Measurements from ENCODE around the gene C9orf72.

Gene C9orf72

GRCh38 chr9:27610622-27611021, 37.3 kb upstream of the C9orf72 start:
- TF ChIP-seq, protein P1, sequence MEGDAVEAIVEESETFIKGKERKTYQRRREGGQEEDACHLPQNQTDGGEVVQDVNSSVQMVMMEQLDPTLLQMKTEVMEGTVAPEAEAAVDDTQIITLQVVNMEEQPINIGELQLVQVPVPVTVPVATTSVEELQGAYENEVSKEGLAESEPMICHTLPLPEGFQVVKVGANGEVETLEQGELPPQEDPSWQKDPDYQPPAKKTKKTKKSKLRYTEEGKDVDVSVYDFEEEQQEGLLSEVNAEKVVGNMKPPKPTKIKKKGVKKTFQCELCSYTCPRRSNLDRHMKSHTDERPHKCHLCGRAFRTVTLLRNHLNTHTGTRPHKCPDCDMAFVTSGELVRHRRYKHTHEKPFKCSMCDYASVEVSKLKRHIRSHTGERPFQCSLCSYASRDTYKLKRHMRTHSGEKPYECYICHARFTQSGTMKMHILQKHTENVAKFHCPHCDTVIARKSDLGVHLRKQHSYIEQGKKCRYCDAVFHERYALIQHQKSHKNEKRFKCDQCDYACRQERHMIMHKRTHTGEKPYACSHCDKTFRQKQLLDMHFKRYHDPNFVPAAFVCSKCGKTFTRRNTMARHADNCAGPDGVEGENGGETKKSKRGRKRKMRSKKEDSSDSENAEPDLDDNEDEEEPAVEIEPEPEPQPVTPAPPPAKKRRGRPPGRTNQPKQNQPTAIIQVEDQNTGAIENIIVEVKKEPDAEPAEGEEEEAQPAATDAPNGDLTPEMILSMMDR (IDR thresholded peaks at IDR 0.05; ENCODE audit: low read depth, low read length): no peak
- Histone ChIP-seq H3K9me3 (ENCODE audit: severe bottlenecking) (no peaks in the 10 kb centered on the region), H3K27me3 (ENCODE audit: insufficient read depth, low read depth, severe bottlenecking) (no peaks in the 10 kb centered on the region), H3K4me3 (ENCODE audit: low read depth, low read length) (no peak overlapping the region), H3K36me3 (no peaks in the 10 kb centered on the region), H3K27ac (no peak overlapping the region)
- no peak for DNase-seq

DNA sequence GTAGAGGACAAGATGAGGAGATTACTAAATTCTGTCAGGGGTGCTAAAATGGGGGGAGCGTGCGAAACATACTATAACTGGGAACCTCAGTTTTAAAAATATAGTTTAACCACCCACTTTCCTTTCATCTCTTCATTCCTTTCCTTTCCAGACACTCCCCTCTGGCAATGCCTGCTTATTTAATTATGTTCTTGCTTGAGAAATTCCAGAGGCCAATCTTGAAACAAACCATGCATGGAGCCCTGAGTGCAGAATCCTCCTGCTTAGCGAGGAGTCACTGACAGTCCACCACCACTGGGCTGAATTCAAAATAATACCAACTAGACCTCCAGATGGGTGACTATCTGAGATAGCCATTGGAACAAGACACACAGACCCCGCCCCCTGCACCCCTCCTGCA, 29.7 kb upstream of the C9orf72 start:
- H3K4me3 ChIP-seq (ENCODE audit: low read depth, low read length): no peak overlapping the region
- no peak for DNase-seq
- no peaks in the 10 kb centered on the region for H3K9me3 ChIP-seq (ENCODE audit: severe bottlenecking)
- no peaks in the 10 kb centered on the region for H3K36me3 ChIP-seq
- no peaks in the 10 kb centered on the region for H3K27me3 ChIP-seq (ENCODE audit: insufficient read depth, low read depth, severe bottlenecking)
- TF ChIP-seq, protein P1 (IDR thresholded peaks at IDR 0.05; ENCODE audit: low read depth, low read length): no peak
- H3K27ac ChIP-seq: no peak overlapping the region

DNA sequence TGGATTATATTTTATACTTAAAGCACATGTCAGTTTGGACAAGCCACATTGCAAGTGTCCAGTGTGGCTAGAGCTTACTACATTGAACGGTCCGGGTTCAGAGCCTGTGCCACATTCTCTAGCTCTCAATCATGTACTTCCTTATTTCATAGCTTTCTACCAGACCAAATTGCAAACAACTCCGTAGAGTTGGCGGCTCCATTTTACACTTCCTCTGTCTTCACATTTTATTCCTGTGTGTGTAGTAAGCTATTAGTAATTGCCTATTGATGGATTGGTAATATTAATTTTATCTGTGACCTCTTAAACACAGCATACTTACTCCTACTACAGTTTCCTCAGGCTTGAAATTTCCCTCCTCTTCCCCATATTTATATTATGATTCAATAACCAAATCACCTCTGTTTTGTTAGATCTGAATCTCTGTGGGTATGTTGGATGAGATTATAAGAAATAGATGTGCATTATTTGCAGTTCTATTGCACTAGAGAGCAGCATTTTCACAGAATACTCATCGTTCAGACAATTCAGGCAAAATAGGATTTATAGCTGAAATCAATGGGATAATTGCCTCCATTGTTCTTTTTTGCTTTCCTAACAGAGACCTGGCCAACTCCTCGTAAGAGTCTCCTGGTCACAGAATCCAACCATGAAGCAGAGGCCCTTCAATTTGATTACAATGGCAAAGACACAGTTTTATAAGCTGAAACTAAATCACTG, 29.0 kb upstream of the C9orf72 start:
- TF ChIP-seq, protein P1 (IDR thresholded peaks at IDR 0.05; ENCODE audit: low read depth, low read length): no peak

GRCh38 chr9:27601396-27601795, 28.1 kb upstream of the C9orf72 start:
- no peaks in the 10 kb centered on the region for H3K36me3 ChIP-seq
- no peak for DNase-seq
- H3K27ac ChIP-seq: no peak overlapping the region
- no peaks in the 10 kb centered on the region for H3K27me3 ChIP-seq (ENCODE audit: insufficient read depth, low read depth, severe bottlenecking)
- no peaks in the 10 kb centered on the region for H3K9me3 ChIP-seq (ENCODE audit: severe bottlenecking)
- TF ChIP-seq, protein P1 (IDR thresholded peaks at IDR 0.05; ENCODE audit: low read depth, low read length): no peak
- no peak overlapping the region for H3K4me3 ChIP-seq (ENCODE audit: low read depth, low read length)

More for the DNA sequence above, 29.0 kb upstream of the C9orf72 start:
- Histone ChIP-seq H3K4me3 (ENCODE audit: low read depth, low read length) (no peak overlapping the region), H3K36me3 (no peaks in the 10 kb centered on the region), H3K27ac (no peak overlapping the region), H3K9me3 (ENCODE audit: severe bottlenecking) (no peaks in the 10 kb centered on the region), H3K27me3 (ENCODE audit: insufficient read depth, low read depth, severe bottlenecking) (no peaks in the 10 kb centered on the region)
- DNase-seq: no peak

DNA sequence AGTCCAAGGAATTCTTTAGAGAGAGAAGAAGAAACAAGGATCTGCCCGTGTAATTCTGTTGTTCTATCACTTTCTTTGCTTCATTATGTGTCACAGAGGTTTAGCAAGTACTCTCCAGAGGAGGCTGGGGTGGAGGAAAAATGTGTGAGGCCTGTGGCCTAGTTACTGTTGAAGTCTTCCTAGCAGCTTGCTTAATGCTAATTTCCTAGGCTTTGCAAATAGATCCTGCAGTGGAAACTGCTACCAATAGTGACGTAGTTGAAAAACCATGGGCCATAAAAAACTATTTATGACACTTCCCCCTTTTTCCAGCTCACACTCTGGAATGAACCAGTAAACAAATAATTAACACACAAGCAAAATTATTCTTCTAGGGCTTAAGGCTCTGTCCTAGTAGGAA, 27.0 kb upstream of the C9orf72 start:
- H3K27me3 ChIP-seq (ENCODE audit: insufficient read depth, low read depth, severe bottlenecking): no peaks in the 10 kb centered on the region
- TF ChIP-seq, protein P1 (IDR thresholded peaks at IDR 0.05; ENCODE audit: low read depth, low read length): no peak
- no peaks in the 10 kb centered on the region for H3K9me3 ChIP-seq (ENCODE audit: severe bottlenecking)
- no peak for DNase-seq
- no peaks in the 10 kb centered on the region for H3K36me3 ChIP-seq
- H3K27ac ChIP-seq: no peak overlapping the region
- H3K4me3 ChIP-seq (ENCODE audit: low read depth, low read length): no peak overlapping the region

GRCh38 chr9:27599870-27600238, 26.6 kb upstream of the C9orf72 start:
- no peaks in the 10 kb centered on the region for H3K27me3 ChIP-seq (ENCODE audit: insufficient read depth, low read depth, severe bottlenecking)
- no peaks in the 10 kb centered on the region for H3K36me3 ChIP-seq
- TF ChIP-seq, protein P1 (IDR thresholded peaks at IDR 0.05; ENCODE audit: low read depth, low read length): no peak
- DNase-seq: no peak
- H3K27ac ChIP-seq: no peak overlapping the region
- no peak overlapping the region for H3K4me3 ChIP-seq (ENCODE audit: low read depth, low read length)
- no peaks in the 10 kb centered on the region for H3K9me3 ChIP-seq (ENCODE audit: severe bottlenecking)
